ENCODE data around the gene DEPDC1B. TPM values are rescaled to one million over a fixed set of nuclear protein-coding genes. Genes with fewer than 3 reads are reported as not detected.

The DEPDC1B gene
- total RNA-seq, 1 donor from 2014 or later, result 0.74 TPM

- intact Hi-C loops (cut with DNase I), result no loop called here
- DNase-seq (ENCODE audit: extremely low spot score in 2 of 2), result no peak
- Histone ChIP-seq H3K4me3 (no peak overlapping the region), H3K27me3 (no peaks in the 10 kb centered on the region), H3K27ac (no peak overlapping the region), H3K4me1 (no peaks in the 10 kb centered on the region), H3K36me3 (no peaks in the 10 kb centered on the region), H3K9me3 (no peaks in the 10 kb centered on the region)
- no peak for TF ChIP-seq CTCF (IDR thresholded peaks at IDR 0.05)
- TF ChIP-seq POLR2AphosphoS5 (IDR thresholded peaks at IDR 0.05; ENCODE audit: insufficient read depth in 1 of 2, low read depth in 1 of 2), result no peak
- no peak for TF ChIP-seq POLR2A (IDR thresholded peaks at IDR 0.05)
Observed at GRCh38 chr5:60611099-60611740, 88.7 kb downstream of the DEPDC1B start.

DNA sequence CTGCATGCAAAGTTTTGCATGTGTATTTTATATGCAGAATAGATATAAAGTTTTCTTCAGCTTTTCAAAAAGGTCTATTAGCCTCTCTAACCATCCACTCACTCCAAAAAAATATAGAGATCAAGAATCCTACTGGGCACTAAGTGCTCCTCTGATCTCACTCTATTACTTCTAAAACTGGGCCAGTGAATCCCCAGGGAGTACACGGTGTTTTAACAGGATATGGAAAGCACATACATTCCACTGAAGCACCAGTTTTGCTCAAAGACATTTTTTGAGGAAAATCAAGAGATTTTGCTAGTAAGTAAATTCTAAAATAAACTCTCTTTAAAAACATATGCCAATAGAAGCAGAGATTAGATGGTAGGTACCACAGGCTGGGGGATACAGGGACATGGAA is 95.2 kb downstream of the DEPDC1B start:
- Histone ChIP-seq H3K4me3 (no peak overlapping the region), H3K9me3 (no peaks in the 10 kb centered on the region), H3K27ac (no peak overlapping the region), H3K27me3 (no peaks in the 10 kb centered on the region), H3K4me1 (no peaks in the 10 kb centered on the region), H3K36me3 (no peaks in the 10 kb centered on the region)
- TF ChIP-seq CTCF (IDR thresholded peaks at IDR 0.05), result no peak
- TF ChIP-seq POLR2A (IDR thresholded peaks at IDR 0.05), result no peak
- TF ChIP-seq POLR2AphosphoS5 (IDR thresholded peaks at IDR 0.05; ENCODE audit: insufficient read depth in 1 of 2, low read depth in 1 of 2), result no peak
- intact Hi-C loops (cut with DNase I), result no loop called here
- DNase-seq (ENCODE audit: extremely low spot score in 2 of 2), result no peak

- Histone ChIP-seq H3K4me3 (no peak overlapping the region), H3K9me3 (no peaks in the 10 kb centered on the region), H3K27me3 (no peaks in the 10 kb centered on the region), H3K36me3 (no peaks in the 10 kb centered on the region), H3K4me1 (no peaks in the 10 kb centered on the region), H3K27ac (no peak overlapping the region)
- TF ChIP-seq POLR2AphosphoS5 (IDR thresholded peaks at IDR 0.05; ENCODE audit: insufficient read depth in 1 of 2, low read depth in 1 of 2) (no peak), POLR2A (IDR thresholded peaks at IDR 0.05) (no peak), CTCF (IDR thresholded peaks at IDR 0.05) (no peak)
- intact Hi-C loops (cut with DNase I), result no loop called here
- no peak for DNase-seq (ENCODE audit: extremely low spot score in 2 of 2)
Observed at GRCh38 chr5:60598424-60598823, 101.5 kb downstream of the DEPDC1B start.

GRCh38 chr5:60597572-60598320 is 102.2 kb downstream of the DEPDC1B start:
- Histone ChIP-seq H3K27me3 (no peaks in the 10 kb centered on the region), H3K36me3 (no peaks in the 10 kb centered on the region), H3K4me1 (no peaks in the 10 kb centered on the region), H3K4me3 (no peak overlapping the region), H3K9me3 (no peaks in the 10 kb centered on the region), H3K27ac (no peak overlapping the region)
- TF ChIP-seq POLR2AphosphoS5 (IDR thresholded peaks at IDR 0.05; ENCODE audit: insufficient read depth in 1 of 2, low read depth in 1 of 2) (no peak), POLR2A (IDR thresholded peaks at IDR 0.05) (no peak), CTCF (IDR thresholded peaks at IDR 0.05) (no peak)
- intact Hi-C loops (cut with DNase I), result no loop called here
- DNase-seq (ENCODE audit: extremely low spot score in 2 of 2), result no peak
